BJ (cell line): ENCODE results near the gene ESYT1. TPM values are rescaled to one million over a fixed set of nuclear protein-coding genes. Genes with fewer than 3 reads are reported as not detected.

Experiments used
- CTCF ChIA-PET: fragments of 350-600 bp; formaldehyde crosslinking; extraction: SDS; loops from one replicate; lab custom pipeline; 2021; ENCODE audit warnings: antibody characterized with exemption, inconsistent platforms; lab: Yijun Ruan, JAX
- POLR2A ChIA-PET: fragments of 300-600 bp; sonication (Branson Sonifier 250); formaldehyde crosslinking; extraction: SDS; loops from one replicate; lab custom pipeline; 2021; ENCODE audit warnings: antibody characterized with exemption; lab: Charles Lee
- DNase-seq: peaks from one replicate; pipeline ENCODE4 v3.0.0-alpha.2; 2011; ENCODE audit warnings: low read depth
- H3K27me3 ChIP-seq: 2 replicates; pipeline ENCODE4 v1.6.0; 2011; ENCODE audit warnings: low read length; ENCODE audit not compliant: control insufficient read depth, insufficient read depth
- H3K36me3 ChIP-seq: 2 replicates; pipeline ENCODE4 v1.5.1; 2011; ENCODE audit warnings: low read length; ENCODE audit not compliant: control insufficient read depth, insufficient read depth
- H3K4me3 ChIP-seq: 2 replicates; pipeline ENCODE4 v1.5.1; 2011; ENCODE audit warnings: low read depth, mild to moderate bottlenecking, control low read depth, low read length
- CTCF ChIP-seq: IDR thresholded peaks from 2 replicates; pipeline ENCODE4 v1.5.1; 2011; ENCODE audit warnings: low read depth, mild to moderate bottlenecking, control low read depth, inconsistent platforms, low read length, moderate library complexity; ENCODE audit not compliant: insufficient read depth
- polyA plus RNA-seq: library from polyadenylated mRNA; depleted of rRNA; stranded (reverse); fragments of >200 nt; gene quantifications from 2 replicates; pipeline ENCODE4 v1.2.3, GENCODE V29; 2011

The ESYT1 gene
- polyA plus RNA-seq, 1 experiment: 264 TPM

- no peak for DNase-seq
- peaks cover 36% of the 10 kb centered on the region for H3K36me3 ChIP-seq
- CTCF ChIA-PET: interaction anchor here (1.4 to 8.7 kb wide), 3 partner anchors 23 to 46 kb away, joined by 5 to 56 read pairs (median 5); partner anchors contain the start of gene SMARCC2
- POLR2A ChIA-PET: no interaction called here
- H3K4me3 ChIP-seq: no peak overlapping the region
- no peaks in the 10 kb centered on the region for H3K27me3 ChIP-seq
- TF ChIP-seq CTCF: no peak
Observed at GRCh38 chr12:56165369-56165768, 37.3 kb downstream of the ESYT1 start.

- DNase-seq: no peak
- Histone ChIP-seq H3K36me3 (peaks cover 40% of the 10 kb centered on the region), H3K4me3 (no peak overlapping the region), H3K27me3 (no peaks in the 10 kb centered on the region)
- no peak for TF ChIP-seq CTCF
- ChIA-PET CTCF (no interaction called here), POLR2A (no interaction called here)
Observed at GRCh38 chr12:56169229-56169759, 41.2 kb downstream of the ESYT1 start.

GRCh38 chr12:56172839-56173238 is 44.8 kb downstream of the ESYT1 start:
- no peak for TF ChIP-seq CTCF
- DNase-seq: no peak
- H3K4me3 ChIP-seq: no peak overlapping the region
- peaks cover 35% of the 10 kb centered on the region for H3K36me3 ChIP-seq
- ChIA-PET POLR2A (no interaction called here), CTCF (no interaction called here)
- H3K27me3 ChIP-seq: no peaks in the 10 kb centered on the region

GRCh38 chr12:56178347-56178746 is 50.3 kb downstream of the ESYT1 start:
- ChIA-PET CTCF (interaction anchor here (0.6 to 2.8 kb wide), 2 partner anchors 11 to 361 kb away, joined by 3 to 16 read pairs; partner anchors contain the start of gene SMARCC2), POLR2A (interaction anchor here (1.1 kb wide), 1 partner anchor 19 kb away, joined by 3 read pairs; no protein-coding TSS in a partner anchor)
- no peak for TF ChIP-seq CTCF
- H3K36me3 ChIP-seq: peaks cover 31% of the 10 kb centered on the region
- no peak overlapping the region for H3K4me3 ChIP-seq
- no peaks in the 10 kb centered on the region for H3K27me3 ChIP-seq
- no peak for DNase-seq

- H3K36me3 ChIP-seq: peaks cover 10% of the 10 kb centered on the region
- DNase-seq: no peak
- no peak overlapping the region for H3K4me3 ChIP-seq
- TF ChIP-seq CTCF: no peak
- POLR2A ChIA-PET: no interaction called here
- CTCF ChIA-PET: interaction anchor here (1.6 to 6.7 kb wide), 4 partner anchors 25 to 67 kb away, joined by 4 to 134 read pairs (median 63); partner anchors contain the start of genes ESYT1, MYL6 and ZC3H10
- no peaks in the 10 kb centered on the region for H3K27me3 ChIP-seq
Observed at GRCh38 chr12:56186957-56187356, 58.9 kb downstream of the ESYT1 start.
